NOMO-1 treated with DMSO at 0.1 percent for 48 hours (cell line): ENCODE measurements around the gene PPP1R16B.

Experiments
- DNase-seq: peaks from one replicate; lab custom pipeline; 2025; ENCODE audit not compliant: unreplicated experiment; lab: John Stamatoyannopoulos, UW

Gene PPP1R16B

GRCh38 chr20:38805502-38805957 is at the start of gene PPP1R16B:
PPP1R16B (plus strand) TSS chr20:38805697; CDS start chr20:38835926, 30,229 bp downstream.
- DNase-seq, result peak; percentile 37

GRCh38 chr20:38757145-38757775 is 48.2 kb upstream of the PPP1R16B start:
- no peak for DNase-seq

GRCh38 chr20:38759106-38759505 is 46.4 kb upstream of the PPP1R16B start:
- no peak for DNase-seq

- no peak for DNase-seq
Observed at GRCh38 chr20:38760978-38761377, 44.5 kb upstream of the PPP1R16B start.

- no peak for DNase-seq
Observed at GRCh38 chr20:38762174-38762573, 43.3 kb upstream of the PPP1R16B start.

GRCh38 chr20:38763616-38764015 is 41.9 kb upstream of the PPP1R16B start:
- no peak for DNase-seq

- DNase-seq, result peak; percentile 50
Observed at GRCh38 chr20:38764567-38765318, 40.8 kb upstream of the PPP1R16B start.

GRCh38 chr20:38766071-38766470 is 39.4 kb upstream of the PPP1R16B start:
- DNase-seq, result no peak

- no peak for DNase-seq
Observed at GRCh38 chr20:38769376-38770295, 35.9 kb upstream of the PPP1R16B start.

GRCh38 chr20:38770546-38770945 is 35.0 kb upstream of the PPP1R16B start:
- DNase-seq, result no peak

- no peak for DNase-seq
Observed at GRCh38 chr20:38770970-38771369, 34.5 kb upstream of the PPP1R16B start.

- DNase-seq, result no peak
Observed at GRCh38 chr20:38771621-38772020, 33.9 kb upstream of the PPP1R16B start.

- no peak for DNase-seq
Observed at GRCh38 chr20:38774167-38774566, 31.3 kb upstream of the PPP1R16B start.

- DNase-seq, result no peak
Observed at GRCh38 chr20:38776363-38776762, 29.1 kb upstream of the PPP1R16B start.

GRCh38 chr20:38779247-38780097 is 26.0 kb upstream of the PPP1R16B start:
- no peak for DNase-seq

- no peak for DNase-seq
Observed at GRCh38 chr20:38782275-38782674, 23.2 kb upstream of the PPP1R16B start.

GRCh38 chr20:38787870-38788269 is 17.6 kb upstream of the PPP1R16B start:
- no peak for DNase-seq

- no peak for DNase-seq
Observed at GRCh38 chr20:38789503-38790199, 15.8 kb upstream of the PPP1R16B start.

- DNase-seq, result peak; percentile 62
Observed at GRCh38 chr20:38790200-38791053, 15.1 kb upstream of the PPP1R16B start.
